SJSA1 (cell line): ENCODE results near the gene P2RX6. TPM values are rescaled to one million over a fixed set of nuclear protein-coding genes. Genes with fewer than 3 reads are reported as not detected.
"Not testable (repeated sequence)": the region's sequence is repeated elsewhere in the genome, so short reads cannot be mapped to it uniquely, and the experiment has no call there.

Experiments
- DNase-seq, 2 experiments: peaks; one replicate each; pipeline ENCODE4 v3.0.0-alpha.2; 2015 to 2020; ENCODE audit warnings: low spot score in 2 of 2, low read depth in 1 of 2
- H3K27ac ChIP-seq: fragments of 250-450 bp; sonication (Bioruptor Pico); 2 replicates; pipeline ENCODE4 v1.5.1; 2020; ENCODE audit warnings: mild to moderate bottlenecking, moderate library complexity
- H3K27me3 ChIP-seq: fragments of 250-450 bp; sonication (Bioruptor Pico); replicated peaks from 2 replicates; pipeline ENCODE4 v1.5.1; 2020; ENCODE audit warnings: mild to moderate bottlenecking, moderate library complexity
- H3K36me3 ChIP-seq: fragments of 250-450 bp; sonication (Bioruptor Pico); 2 replicates; pipeline ENCODE4 v1.5.1; 2020; ENCODE audit warnings: mild to moderate bottlenecking
- H3K4me1 ChIP-seq: fragments of 250-450 bp; sonication (Bioruptor Pico); replicated peaks from 2 replicates; pipeline ENCODE4 v1.6.1; 2021; ENCODE audit warnings: mild to moderate bottlenecking
- H3K4me3 ChIP-seq: fragments of 250-450 bp; sonication (Bioruptor Pico); 2 replicates; pipeline ENCODE4 v1.5.1; 2020; ENCODE audit warnings: mild to moderate bottlenecking
- H3K9me3 ChIP-seq: fragments of 250-450 bp; sonication (Bioruptor Pico); replicated peaks from 2 replicates; pipeline ENCODE4 v1.5.1; 2020; ENCODE audit warnings: mild to moderate bottlenecking
- total RNA-seq: library from RNA; depleted of rRNA; stranded (reverse); fragments of >200 nt; shearing (Covaris generic); gene quantifications from 2 replicates; pipeline ENCODE4 v1.2.3, GENCODE V29; 2014; rRNA removed

Gene P2RX6
- 0.05 and 0.16 TPM in 2 replicates for total RNA-seq

DNA sequence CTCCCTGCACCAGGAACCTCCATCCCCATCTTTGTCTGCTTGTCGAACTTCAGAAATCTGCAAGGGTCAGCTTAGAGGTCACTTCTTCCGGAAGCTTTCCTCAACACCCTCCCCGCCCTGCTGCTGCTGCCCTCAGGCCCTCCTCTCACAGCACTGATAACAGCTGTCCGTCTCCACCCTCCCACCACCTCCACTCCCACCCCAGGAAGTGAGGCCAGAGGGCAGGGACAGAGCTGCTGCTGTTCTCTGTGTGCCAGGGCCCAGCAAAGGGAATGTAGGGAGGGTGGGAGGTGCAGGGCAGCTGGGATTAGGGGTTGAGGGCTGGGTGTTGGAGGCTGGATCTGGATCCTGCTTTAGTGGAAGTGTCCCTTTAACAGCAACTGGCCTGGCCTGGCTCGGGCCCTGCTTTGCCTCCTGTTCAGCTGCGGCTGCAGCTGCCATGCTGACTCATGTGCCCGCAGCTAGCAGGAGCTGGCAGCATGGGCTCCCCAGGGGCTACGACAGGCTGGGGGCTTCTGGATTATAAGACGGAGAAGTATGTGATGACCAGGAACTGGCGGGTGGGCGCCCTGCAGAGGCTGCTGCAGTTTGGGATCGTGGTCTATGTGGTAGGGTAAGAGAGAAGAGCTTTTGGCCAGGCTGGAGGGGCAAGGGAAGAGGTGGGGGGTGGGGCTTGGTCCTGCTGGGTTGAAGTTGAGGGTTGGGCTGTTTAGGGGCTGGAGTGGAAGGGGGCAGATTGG, at the start of gene P2RX6:
TSS of gene P2RX6 (plus strand) at position 440 of the 740 bp plus-strand sequence. CDS start at position 450, 10 bp downstream.
- Histone ChIP-seq H3K36me3 (no peaks in the 10 kb centered on the region), H3K4me3 (peak within 1 kb of the TSS; percentile 37), H3K27me3 (no peaks in the 10 kb centered on the region), H3K27ac (peak within 1 kb of the TSS; percentile 55), H3K4me1 (peaks cover 22% of the 10 kb centered on the region), H3K9me3 (no peaks in the 10 kb centered on the region; the same call in 1 of the 2 replicates)
- peak in 1 of 2 experiments; percentile 19 for DNase-seq

GRCh38 chr22:20965888-20966855, 48.8 kb upstream of the P2RX6 start:
- Histone ChIP-seq H3K4me1 (no peaks in the 10 kb centered on the region), H3K9me3 (no peaks in the 10 kb centered on the region), H3K27ac (no peak overlapping the region), H3K27me3 (peaks cover 15% of the 10 kb centered on the region), H3K36me3 (no peaks in the 10 kb centered on the region), H3K4me3 (no peak overlapping the region)
- DNase-seq: no peak

DNA sequence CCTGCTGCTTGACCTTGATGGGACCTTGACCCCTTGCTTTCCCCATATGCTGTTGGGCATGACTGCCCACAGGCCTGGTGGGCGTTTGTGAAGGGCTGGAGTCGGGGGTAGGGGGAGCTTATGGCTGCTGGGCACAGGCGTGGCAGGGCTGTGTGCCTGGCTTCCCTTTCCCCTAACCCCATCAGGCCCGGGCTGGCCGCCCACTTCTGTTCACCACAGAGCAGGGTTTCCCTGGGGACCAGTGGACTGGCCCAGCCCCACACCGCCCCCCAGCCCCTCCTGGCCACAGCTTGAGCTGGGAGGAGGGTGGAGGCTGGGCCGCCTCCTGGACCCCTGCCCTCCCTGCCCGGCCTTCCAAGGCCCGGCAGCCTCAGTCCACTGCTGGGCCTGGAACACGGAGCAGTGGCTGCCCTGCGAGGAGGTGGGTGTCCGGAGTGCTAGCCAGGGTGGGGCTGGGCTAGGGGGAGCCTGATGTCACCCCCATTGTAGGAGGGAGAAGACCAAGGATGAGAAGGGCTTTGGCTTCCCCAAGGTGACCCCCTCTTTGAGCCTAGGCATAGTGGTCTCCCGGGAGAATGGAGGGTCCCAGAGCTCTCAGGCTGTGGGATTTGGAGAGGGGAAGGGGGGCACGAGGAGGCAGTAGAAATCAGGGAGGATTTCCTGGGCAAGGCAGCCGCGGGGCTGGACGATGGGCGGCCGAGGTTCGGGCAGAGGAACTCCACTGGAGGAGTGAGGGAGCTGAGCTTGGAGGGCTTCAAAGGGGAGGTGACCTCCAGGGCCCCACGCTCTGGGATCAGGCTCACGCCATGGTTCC, 47.9 kb upstream of the P2RX6 start, which contains the start of gene AIFM3:
TSS of gene AIFM3 (plus strand) at position 373 of the 814 bp plus-strand sequence. CDS start 690 bp downstream, outside the sequence.
- no peaks in the 10 kb centered on the region for H3K9me3 ChIP-seq
- peaks cover 5% of the 10 kb centered on the region for H3K4me1 ChIP-seq
- no peak for DNase-seq
- H3K27ac ChIP-seq: no peak within 1 kb of the TSS
- H3K4me3 ChIP-seq: no peak within 1 kb of the TSS
- peaks cover 15% of the 10 kb centered on the region for H3K27me3 ChIP-seq
- H3K36me3 ChIP-seq: no peaks in the 10 kb centered on the region

- Histone ChIP-seq H3K4me1 (peaks cover 11% of the 10 kb centered on the region), H3K27me3 (peaks cover 15% of the 10 kb centered on the region), H3K4me3 (no peak overlapping the region), H3K36me3 (no peaks in the 10 kb centered on the region), H3K9me3 (no peaks in the 10 kb centered on the region), H3K27ac (no peak overlapping the region)
- DNase-seq: no peak
Measured at GRCh38 chr22:20967697-20968211, 47.2 kb upstream of the P2RX6 start.

GRCh38 chr22:20968281-20968977, 46.5 kb upstream of the P2RX6 start:
- no peak for DNase-seq
- Histone ChIP-seq H3K9me3 (no peaks in the 10 kb centered on the region), H3K27ac (no peak overlapping the region), H3K4me3 (no peak overlapping the region), H3K4me1 (peaks cover 13% of the 10 kb centered on the region), H3K27me3 (peaks cover 15% of the 10 kb centered on the region), H3K36me3 (no peaks in the 10 kb centered on the region)

DNA sequence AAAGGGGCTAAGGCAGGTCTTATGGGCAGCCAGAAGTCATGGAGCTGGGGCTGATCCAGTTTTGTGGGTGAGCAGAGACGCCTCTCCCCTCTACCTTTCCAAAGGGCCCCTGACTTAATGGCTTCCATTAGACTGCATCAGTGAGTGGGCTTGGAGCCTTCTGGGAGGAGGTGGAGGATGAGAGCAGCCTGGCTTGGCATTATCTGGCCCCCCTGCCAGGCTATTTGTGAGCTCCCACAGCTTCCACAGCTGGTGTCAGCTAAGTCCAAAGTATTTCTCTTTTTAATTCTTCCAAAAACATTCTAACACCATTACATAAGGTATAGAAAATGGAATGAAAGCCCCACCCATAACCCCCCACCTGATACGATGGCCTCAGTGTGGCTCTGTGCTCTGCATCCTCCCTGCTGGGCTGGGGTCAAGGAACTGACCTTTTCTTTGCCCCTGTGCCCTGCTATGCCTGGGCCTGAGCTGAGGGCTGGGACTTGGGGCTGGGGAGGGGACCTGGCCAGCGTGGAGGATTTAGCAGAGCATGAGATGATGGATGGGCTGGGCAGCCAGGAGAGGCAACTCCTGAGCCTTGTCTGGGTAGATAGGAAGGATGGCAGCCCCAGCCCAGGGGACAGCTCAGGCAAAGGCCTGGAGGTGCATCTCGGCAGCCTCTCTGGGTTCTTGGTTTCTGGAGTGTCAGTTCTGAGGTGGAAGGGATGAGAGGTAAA, 43.9 kb upstream of the P2RX6 start:
- Histone ChIP-seq H3K4me3 (no peak overlapping the region), H3K36me3 (no peaks in the 10 kb centered on the region), H3K27me3 (no peaks in the 10 kb centered on the region), H3K27ac (no peak overlapping the region), H3K4me1 (peaks cover 13% of the 10 kb centered on the region), H3K9me3 (no peaks in the 10 kb centered on the region)
- no peak for DNase-seq

DNA sequence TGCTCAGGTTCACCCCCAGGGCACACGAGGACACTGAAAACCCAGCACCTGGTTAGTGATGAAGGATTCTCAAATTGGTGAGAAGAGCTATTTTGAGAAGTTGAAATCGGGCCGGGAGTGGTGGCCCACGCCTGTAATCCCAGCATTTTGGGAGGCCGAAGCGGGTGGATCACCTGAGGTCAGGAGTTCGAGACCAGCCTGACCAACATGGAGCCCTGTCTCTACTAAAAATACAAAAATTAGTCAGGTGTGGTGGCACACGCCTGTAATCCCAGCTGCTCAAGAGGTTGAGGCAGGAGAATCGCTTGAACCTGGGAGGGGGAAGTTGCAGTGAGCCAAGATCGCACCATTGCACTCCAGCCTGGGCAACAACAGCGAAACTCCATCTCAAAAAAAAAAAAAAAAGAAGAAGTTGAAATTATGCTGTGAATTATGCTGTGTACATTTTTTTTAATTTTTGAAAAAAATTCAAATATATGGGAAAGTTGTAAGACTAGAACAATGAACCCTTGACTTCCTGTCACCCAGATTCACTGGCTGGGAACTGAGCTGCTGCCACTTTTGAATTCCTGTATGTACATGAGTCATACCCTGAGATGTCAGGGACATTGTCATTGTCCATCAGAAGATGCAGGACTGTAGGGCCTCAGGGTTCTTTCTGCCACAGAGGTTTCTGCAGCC, 42.8 kb upstream of the P2RX6 start:
- H3K36me3 ChIP-seq, H3K4me3 ChIP-seq, H3K27me3 ChIP-seq, H3K9me3 ChIP-seq: not testable (repeated sequence)
- Histone ChIP-seq H3K4me1 (peaks cover 13% of the 10 kb centered on the region), H3K27ac (peak overlapping the region; percentile 28; the same call in 1 of the 2 replicates)
- peak in 1 of 2 experiments; percentile 48 for DNase-seq

GRCh38 chr22:20972933-20973577, 41.9 kb upstream of the P2RX6 start:
- no peak for DNase-seq
- H3K27ac ChIP-seq: no peak overlapping the region
- H3K27me3 ChIP-seq: no peaks in the 10 kb centered on the region
- no peaks in the 10 kb centered on the region for H3K36me3 ChIP-seq
- peaks cover 13% of the 10 kb centered on the region for H3K4me1 ChIP-seq
- no peaks in the 10 kb centered on the region for H3K9me3 ChIP-seq
- H3K4me3 ChIP-seq: no peak overlapping the region

DNA sequence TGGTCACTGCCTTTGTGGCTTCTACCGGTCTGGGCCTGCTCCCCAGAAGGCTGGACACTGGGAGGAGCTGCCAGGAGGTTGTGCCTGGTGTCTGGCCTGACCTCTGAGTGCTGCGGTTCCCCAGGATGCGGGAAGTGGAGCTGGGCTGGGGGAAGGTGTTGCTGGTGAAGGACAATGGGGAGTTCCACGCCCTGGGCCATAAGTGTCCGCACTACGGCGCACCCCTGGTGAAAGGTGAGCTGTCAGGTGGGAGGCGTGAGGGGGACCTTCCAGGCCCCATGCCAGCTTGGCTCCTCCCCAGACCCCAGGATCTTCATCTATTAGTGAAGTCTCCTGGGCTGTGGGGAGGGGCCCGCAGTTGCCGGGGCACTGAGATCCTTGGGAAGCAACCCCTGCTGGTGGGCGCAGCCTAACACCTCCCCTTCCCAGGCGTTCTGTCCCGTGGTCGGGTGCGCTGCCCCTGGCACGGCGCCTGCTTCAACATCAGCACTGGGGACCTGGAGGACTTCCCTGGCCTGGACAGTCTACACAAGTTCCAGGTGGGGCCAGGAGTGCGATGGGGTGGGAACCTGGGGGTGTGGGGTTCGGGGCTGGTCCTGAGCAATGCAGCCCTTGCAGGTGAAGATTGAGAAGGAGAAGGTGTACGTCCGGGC, 41.2 kb upstream of the P2RX6 start:
- Histone ChIP-seq H3K9me3 (peaks cover 3% of the 10 kb centered on the region; the same call in 1 of the 2 replicates), H3K36me3 (no peaks in the 10 kb centered on the region), H3K4me1 (peaks cover 13% of the 10 kb centered on the region), H3K27me3 (no peaks in the 10 kb centered on the region), H3K4me3 (no peak overlapping the region), H3K27ac (no peak overlapping the region)
- no peak for DNase-seq

- no peaks in the 10 kb centered on the region for H3K27me3 ChIP-seq
- DNase-seq: no peak
- H3K27ac ChIP-seq: no peak overlapping the region
- H3K9me3 ChIP-seq: peaks cover 7% of the 10 kb centered on the region; the same call in 1 of the 2 replicates
- H3K4me3 ChIP-seq: no peak overlapping the region
- peaks cover 13% of the 10 kb centered on the region for H3K4me1 ChIP-seq
- H3K36me3 ChIP-seq: no peaks in the 10 kb centered on the region
Measured at GRCh38 chr22:20974336-20974955, 40.5 kb upstream of the P2RX6 start.
